HG03439 (cell line): ENCODE results near the gene C20orf96.
A peak's percentile ranks its signal among the peaks of the same experiment; 100 is the strongest.

Experiments
- ATAC-seq: cut with Tn5 transposase; IDR thresholded peaks from one replicate; pipeline ENCODE4 v1.9.1; 2021; ENCODE audit warnings: mild to moderate bottlenecking, moderate library complexity; ENCODE audit not compliant: unreplicated experiment

Gene C20orf96

GRCh38 chr20:312067-312466 lies 21.5 kb upstream of the C20orf96 start:
- ATAC-seq, result no peak

DNA sequence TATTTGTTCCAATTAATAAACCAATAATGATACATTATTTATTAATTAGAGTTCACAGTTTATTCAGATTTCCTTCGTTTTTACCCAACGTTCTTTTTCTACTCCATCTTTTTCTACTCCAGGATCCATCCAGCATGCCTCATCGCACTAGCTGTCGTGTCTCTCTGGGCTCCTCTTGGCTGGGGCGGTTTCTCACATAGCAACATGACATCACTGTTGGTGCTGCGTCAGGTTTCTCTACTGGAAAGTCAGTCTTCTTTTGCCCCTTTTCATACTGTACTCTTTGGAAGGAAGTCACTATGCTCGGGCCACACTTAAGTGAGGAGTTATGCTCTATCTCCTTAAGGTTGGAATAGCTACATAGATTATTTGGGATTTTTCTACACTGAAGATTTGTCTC lies 21.1 kb upstream of the C20orf96 start:
- no peak for ATAC-seq

GRCh38 chr20:310645-311044 lies 20.1 kb upstream of the C20orf96 start:
- no peak for ATAC-seq

- ATAC-seq, result peak; percentile 74
Observed at GRCh38 chr20:309841-310644, 19.5 kb upstream of the C20orf96 start.

- no peak for ATAC-seq
Observed at GRCh38 chr20:309306-309840, 18.8 kb upstream of the C20orf96 start.

- ATAC-seq, result no peak
Observed at GRCh38 chr20:308427-309038, 18.0 kb upstream of the C20orf96 start.

GRCh38 chr20:305745-306144 lies 15.2 kb upstream of the C20orf96 start:
- ATAC-seq, result no peak

DNA sequence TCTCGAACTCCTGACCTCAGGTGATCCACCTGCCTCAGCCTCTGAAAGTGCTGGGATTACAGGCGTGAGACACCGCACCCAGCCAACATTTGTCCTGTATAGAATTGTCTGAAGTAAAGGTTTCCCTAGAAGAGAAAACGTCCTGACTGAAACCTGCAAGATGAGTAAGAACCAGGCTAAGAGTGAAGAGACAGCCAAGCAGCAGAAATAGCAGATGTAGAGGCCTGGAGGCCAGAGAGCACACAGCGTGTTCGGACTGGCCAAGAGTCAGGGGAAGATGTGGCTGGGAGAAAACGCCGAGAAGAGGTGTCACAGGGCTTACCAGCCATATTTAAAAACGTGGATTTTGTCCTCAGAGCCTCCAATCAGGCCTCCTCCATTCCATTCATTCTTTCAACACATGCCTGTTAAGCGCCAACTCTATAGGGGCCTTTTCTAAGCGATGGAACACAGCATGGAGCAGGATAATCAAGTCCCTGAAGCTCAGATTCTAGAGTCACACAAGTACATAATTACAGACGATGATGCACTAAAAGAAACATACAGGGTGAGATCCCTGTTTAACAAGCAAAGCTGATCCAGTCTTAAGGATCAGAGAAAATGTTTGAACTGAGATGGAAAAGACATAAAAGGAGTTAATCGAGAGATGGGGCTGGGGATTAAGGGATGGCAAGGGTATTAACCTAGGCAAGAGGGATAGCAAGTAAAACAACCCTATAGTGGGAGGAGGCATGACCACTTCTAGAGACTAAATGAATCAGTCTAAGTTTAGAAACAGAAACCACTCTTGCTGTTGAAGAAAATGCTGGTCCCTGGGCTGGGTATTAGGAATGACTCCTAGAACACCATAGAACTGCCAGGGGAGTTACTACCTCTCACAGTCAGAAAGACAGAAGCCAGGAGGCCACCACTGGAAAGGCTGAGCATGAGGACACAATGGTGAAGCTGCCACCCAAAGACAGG lies 11.6 kb upstream of the C20orf96 start:
- ATAC-seq, result no peak

DNA sequence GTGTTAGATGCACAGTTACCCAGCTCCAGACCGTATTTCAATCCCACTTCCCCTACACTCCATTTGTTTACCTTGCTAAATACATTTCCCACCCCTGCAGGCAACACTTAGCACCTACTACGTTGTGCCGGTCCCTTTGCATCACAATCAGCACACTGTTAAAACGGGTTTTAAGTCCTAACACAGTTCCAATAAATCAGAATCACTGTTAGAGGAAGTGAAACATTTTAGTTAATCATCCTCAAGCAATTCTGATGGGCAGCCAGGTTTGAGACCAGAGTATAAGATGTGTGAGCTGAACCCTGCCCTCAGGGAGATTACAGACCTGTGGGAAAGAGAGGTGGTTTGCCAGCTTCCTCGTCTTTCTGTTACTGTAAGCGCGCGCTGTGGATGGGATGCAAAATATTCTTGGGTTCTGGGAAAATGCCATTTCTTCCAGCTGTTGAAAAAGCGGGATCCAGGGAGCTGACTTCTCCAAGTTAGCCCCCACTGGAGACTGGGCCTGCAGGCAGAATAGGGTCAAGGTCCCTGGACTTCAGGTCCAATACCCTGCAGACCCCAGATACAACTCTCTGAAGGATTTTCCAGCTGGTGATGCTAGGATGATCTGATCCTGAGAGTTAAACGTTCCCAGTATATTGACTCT lies 9.9 kb upstream of the C20orf96 start:
- no peak for ATAC-seq

GRCh38 chr20:298776-299391 lies 8.3 kb upstream of the C20orf96 start:
- ATAC-seq, result no peak

- ATAC-seq, result peak; percentile 27
Observed at GRCh38 chr20:297925-298775, 7.6 kb upstream of the C20orf96 start.

- peak; percentile 79 for ATAC-seq
Observed at GRCh38 chr20:297098-297924, 6.8 kb upstream of the C20orf96 start, which contains the start of gene ZCCHC3. Gene ZCCHC3, plus strand, starts transcription at chr20:297570. Its CDS starts 17 bp downstream, at chr20:297587.

GRCh38 chr20:295804-296203 lies 5.3 kb upstream of the C20orf96 start:
- no peak for ATAC-seq

DNA sequence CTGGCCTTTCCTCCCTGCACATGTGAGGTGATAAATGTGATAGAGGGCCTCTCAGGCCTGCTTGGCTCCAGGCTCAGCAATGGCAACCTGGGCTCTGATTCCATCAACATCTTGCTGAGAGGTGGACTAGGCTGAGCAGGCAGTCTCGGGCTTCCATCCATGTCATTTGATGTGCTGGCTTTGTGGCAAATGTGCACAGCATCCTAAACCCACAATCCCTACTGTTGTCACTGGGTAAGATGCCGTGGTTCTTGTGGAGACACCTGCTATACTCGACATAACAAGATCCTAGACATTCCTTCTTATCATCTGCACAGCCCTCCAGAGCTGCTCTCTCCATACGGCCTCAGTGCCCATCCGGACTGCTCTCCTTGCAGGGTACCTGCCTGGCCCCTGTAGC lies 4.1 kb upstream of the C20orf96 start:
- no peak for ATAC-seq

- no peak for ATAC-seq
Observed at GRCh38 chr20:289693-290083, 862 bp downstream of the C20orf96 start.

DNA sequence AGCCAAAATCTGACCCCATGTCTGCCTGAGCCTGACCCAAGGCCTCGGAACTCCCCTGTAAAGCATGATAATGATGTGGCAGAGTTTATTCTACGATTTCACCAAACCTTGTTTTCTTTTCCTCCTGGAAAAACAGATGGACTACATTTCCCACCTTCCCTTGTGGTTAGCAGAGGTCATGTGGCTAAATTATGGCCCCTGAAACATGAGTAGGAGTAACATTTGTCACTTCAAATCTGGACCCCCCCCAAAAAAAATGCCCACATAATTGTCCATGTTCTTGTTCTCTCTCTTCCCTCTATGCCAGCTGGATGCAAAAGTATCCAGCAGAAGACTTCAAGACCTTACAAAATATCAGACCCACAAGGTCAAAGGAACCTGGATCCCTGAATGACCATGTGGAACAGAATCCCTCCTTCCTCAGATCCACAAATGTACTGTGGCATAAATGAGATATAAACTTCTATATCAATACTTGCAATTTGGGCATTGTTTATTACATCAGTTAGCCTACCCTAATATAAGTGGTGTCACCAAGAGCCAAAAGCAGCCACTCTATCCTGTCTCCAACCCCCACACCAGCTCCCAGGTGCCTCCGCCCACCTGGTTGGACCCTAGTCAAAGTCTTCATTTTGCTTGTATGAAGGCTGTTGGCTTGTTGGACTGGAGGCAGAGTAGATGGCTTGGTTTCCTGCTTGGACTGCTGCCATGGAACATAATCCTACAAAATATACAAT lies 1.4 kb downstream of the C20orf96 start:
- no peak for ATAC-seq

DNA sequence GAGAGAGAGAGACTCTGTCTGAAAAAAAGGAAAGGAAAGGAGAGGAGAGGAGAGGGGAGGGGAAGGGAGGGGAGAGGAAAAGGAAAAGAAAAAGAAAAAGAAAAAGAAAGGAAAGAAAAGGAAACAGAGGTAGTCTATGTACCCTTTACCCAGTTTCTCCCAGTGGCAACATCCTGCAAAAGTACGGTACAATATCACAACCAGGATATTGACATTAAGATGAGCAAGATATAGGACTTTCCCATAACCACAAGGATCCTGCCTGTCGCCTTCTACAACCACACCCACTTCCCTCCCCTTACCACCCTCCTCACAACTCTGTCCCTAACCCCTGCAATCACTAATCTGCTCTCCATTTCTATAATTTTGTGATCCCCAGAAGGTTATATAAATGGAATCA lies 4.0 kb downstream of the C20orf96 start:
- no peak for ATAC-seq

DNA sequence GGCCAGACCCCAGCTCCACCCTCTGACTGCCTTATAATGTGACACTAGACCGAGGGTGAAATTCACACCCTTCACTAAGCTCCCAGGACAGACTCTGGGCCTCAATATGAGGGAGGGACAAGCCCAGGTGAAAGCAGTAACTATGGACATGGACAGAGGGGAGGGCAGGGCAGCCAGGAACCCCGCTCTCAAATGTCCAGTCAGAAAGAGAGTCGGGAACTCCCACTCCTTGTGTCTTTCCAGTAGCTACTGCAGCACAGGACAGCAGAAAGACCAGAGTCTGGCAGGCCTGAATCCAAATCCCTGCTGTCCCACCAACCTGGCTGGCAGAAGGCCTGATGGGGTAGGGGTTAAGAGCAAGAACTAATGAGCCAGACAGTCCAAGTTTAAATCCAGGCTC lies 6.4 kb downstream of the C20orf96 start:
- ATAC-seq, result no peak
